Retinal pigment epithelial cell (primary cell): ENCODE measurements around the gene HLCS.
A peak's percentile ranks its signal among the peaks of the same experiment; 100 is the strongest.
"Not testable (repeated sequence)": the region's sequence is repeated elsewhere in the genome, so short reads cannot be mapped to it uniquely, and the experiment has no call there.

Source experiments
- DNase-seq: peaks from one replicate; pipeline ENCODE4 v3.0.0-alpha.2; 2010; ENCODE audit warnings: low read depth
- H3K4me3 ChIP-seq: 2 replicates; pipeline ENCODE4 v1.5.1; 2011; ENCODE audit warnings: mild to moderate bottlenecking, low read length, control low read depth, moderate library complexity
- TF ChIP-seq, protein P1 (sequence below): conservative IDR thresholded peaks from 2 replicates; pipeline ENCODE4 v1.5.1; 2011; ENCODE audit warnings: low read depth, low read length, control low read depth, inconsistent platforms

HLCS gene

DNA sequence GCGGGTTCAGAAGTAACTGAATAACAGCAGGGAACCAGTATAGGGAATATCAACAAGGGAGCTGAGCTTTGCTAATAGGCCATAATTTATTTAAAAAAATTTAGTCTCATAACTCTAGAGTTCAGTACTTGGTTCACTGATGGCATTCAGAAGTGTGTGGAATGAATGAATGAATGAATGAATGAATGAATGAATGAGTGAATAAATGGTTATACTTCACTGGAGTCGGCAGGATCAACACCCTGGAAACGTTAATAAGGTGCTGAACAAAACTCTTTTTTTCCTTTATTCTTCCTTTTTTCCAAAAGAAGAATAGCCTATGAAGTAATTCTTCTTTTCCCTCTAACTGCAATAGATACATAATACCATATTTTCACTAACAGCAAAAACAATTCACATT lies 138.3 kb downstream of the HLCS start:
- no peak overlapping the region for H3K4me3 ChIP-seq
- DNase-seq, result no peak
- TF ChIP-seq, protein P1, sequence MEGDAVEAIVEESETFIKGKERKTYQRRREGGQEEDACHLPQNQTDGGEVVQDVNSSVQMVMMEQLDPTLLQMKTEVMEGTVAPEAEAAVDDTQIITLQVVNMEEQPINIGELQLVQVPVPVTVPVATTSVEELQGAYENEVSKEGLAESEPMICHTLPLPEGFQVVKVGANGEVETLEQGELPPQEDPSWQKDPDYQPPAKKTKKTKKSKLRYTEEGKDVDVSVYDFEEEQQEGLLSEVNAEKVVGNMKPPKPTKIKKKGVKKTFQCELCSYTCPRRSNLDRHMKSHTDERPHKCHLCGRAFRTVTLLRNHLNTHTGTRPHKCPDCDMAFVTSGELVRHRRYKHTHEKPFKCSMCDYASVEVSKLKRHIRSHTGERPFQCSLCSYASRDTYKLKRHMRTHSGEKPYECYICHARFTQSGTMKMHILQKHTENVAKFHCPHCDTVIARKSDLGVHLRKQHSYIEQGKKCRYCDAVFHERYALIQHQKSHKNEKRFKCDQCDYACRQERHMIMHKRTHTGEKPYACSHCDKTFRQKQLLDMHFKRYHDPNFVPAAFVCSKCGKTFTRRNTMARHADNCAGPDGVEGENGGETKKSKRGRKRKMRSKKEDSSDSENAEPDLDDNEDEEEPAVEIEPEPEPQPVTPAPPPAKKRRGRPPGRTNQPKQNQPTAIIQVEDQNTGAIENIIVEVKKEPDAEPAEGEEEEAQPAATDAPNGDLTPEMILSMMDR, result no peak

DNA sequence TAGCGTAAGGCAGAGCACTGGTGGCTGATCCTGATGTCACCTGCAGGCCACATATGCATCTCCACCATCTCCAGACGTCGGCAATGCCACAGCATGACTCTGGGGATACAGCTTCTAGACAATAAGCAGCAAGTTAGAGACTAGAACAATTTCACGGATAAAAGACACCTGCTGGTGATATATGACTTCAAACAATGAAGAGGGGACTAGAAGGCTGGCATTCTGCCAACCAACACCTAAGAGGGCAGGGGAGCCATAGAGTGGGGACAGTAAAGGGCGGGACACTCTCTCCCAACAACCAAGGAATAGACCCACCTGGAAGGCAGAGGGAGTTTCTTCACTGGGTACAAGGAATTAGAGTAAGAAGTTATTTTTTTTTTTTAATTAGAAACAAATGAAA lies 140.8 kb downstream of the HLCS start:
- TF ChIP-seq, protein P1, result no peak
- H3K4me3 ChIP-seq, result no peak overlapping the region
- DNase-seq, result no peak

DNA sequence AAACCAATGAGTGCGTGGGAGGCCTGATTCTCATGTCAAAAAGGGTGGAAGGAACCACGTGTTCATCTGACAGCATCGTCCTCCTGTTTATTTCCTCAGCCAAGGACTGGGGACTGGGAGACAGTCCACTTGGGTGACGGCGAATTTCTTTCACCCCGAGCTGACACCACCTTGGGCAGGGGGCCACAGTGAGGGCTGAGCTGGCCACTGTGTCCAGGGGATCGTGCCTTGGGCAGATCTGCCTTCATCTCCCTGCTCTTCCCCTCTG lies 145.5 kb downstream of the HLCS start:
- TF ChIP-seq, protein P1, result no peak
- no peak overlapping the region for H3K4me3 ChIP-seq
- no peak for DNase-seq

DNA sequence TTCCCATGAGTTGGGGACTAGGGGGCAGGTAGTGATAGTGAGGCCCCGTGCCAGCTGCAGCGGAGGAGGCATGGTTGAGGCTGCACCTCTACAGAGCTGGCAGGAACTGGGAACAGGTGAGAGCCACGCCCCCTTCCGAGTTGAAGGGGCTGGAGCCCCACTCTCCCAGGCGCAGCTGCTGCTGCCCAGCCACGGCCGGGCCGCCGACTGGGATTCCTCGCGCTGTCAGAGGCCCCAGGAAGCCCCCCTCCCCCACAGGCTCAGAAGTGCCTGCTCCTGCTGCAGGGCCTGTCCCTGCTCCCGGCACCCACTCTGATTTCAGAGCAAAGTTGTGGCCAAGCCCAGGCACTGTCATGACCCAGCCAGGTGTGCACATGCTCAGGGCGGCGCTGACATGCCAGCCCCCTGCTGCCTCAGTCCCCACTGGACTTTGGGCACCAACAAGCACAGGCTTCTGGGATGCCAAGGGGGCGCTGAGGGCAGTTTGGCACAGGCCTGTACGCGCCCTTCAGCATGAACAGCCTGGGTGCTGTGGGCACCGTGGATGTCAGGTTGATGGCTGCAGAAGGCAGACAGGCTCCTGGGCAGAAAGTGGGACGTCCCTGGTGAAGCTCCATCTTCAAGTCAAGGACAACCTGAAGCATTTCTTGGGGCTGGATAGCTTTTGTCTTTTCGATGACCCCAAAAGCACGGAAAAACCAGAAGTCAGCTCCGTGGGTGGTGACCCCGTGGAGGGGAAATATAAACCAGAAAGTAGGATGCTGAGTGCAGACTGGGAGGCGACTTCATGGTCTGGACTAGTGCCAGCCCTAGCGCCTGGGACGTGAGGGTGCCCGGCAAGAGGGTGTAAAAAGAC lies 146.1 kb downstream of the HLCS start:
- no peak for DNase-seq
- TF ChIP-seq, protein P1, result no peak
- no peak overlapping the region for H3K4me3 ChIP-seq

DNA sequence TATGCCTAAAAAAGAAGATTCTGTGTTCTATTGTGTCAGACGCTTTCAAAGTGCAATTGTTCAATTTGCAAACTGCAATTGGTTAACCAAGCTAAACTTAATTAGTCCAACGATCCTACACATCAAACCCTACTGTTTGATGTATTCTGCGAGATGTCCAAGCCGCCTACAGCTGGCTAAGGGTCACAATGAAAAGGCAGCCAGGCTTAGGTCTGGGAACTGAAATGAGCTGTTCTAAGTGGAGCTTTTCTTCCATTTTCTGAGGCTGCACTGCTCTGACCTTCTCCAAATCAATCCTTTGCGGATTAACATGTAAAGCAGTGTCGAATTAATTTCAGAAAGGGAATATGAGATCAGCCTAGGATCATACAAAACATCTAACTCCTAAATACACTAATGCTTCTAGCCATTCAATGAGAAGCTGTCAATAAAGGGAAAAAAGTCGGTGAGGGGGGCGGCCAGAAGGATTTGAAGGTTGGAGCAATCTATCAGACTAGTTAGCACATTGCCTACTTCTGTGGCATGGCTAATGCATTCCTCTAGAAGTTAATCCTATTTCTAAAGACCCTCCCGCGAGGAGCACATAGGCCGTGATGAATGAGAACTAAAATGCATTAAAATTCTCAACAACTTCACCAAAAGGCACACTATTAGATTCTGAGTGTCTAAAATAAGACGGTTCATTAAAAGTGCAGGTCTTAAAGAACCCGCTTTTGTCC lies 148.6 kb downstream of the HLCS start:
- H3K4me3 ChIP-seq, result no peak overlapping the region
- TF ChIP-seq, protein P1, result no peak
- peak; percentile 66 for DNase-seq

DNA sequence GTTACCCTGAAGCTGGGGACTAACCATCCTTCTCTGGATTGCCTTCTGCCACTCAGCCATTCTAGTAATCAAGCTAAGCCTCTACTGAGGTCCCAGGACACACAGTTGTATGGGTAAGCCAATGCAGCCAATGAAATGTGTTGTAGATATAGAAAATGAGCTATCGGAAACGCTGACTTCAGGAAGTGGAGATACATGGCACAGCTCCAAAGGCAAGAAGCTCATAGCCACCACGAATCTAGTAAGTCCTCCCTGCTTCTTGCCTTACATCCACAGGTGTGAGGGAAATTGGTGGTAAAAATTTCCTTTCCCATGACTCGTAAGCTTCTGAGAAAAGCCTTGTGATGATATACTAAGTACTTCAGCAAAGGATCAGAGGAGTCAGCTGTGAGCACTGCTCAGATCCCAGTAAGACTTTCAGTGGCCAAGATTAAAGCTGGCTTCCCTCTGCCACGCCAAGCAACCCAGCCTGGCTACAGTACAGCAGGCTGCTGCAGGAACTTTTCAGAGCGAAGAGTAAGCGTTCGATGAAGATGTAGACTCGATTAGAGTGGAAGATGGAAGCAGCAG lies 149.8 kb downstream of the HLCS start:
- TF ChIP-seq, protein P1, result no peak

DNA sequence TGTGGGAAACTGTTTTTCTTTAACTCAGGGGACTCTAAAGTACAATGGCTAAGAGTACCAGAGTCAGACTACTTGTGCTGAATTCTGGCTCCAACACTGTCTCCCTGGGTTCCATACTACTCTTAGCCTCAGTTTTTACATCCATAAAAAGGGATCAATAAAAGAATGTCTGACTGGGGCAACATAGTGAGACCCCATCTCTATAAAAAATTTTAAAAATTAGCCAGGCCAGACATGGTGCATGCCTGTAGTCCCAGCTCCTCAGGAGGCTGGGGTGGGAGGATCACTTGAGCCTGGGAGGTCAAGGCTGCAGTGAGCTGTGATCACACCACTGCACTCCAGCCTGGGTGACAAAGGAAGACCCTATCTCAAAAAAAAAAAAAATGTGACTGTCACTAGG lies 150.4 kb downstream of the HLCS start:
- DNase-seq, result not testable (repeated sequence)

More for the DNA sequence above, 149.8 kb downstream of the HLCS start:
- DNase-seq, result peak; percentile 26
- no peak overlapping the region for H3K4me3 ChIP-seq

More for the DNA sequence above, 150.4 kb downstream of the HLCS start:
- H3K4me3 ChIP-seq, result not testable (repeated sequence)
